NCI-H69 (cell line): ENCODE measurements around the gene OR10AG1.
A peak's percentile ranks its signal among the peaks of the same experiment; 100 is the strongest.

Experiments used
- DNase-seq: peaks from one replicate; lab custom pipeline; 2025; lab: John Stamatoyannopoulos, UW

The OR10AG1 gene, protein sequence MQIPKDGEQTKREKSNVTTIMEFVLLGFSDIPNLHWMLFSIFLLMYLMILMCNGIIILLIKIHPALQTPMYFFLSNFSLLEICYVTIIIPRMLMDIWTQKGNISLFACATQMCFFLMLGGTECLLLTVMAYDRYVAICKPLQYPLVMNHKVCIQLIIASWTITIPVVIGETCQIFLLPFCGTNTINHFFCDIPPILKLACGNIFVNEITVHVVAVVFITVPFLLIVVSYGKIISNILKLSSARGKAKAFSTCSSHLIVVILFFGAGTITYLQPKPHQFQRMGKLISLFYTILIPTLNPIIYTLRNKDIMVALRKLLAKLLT

GRCh38 chr11:55969845-55970244, at the start of gene OR10AG1:
TSS of gene OR10AG1 (minus strand) at chr11:55969945. CDS start at chr11:55969907, 38 bp downstream.
- no peak for DNase-seq

- no peak for DNase-seq
These were observed 44.1 kb upstream of the OR10AG1 start for GRCh38 chr11:56013805-56014204.

- no peak for DNase-seq
These were observed 41.0 kb upstream of the OR10AG1 start for GRCh38 chr11:56010716-56011115.

- DNase-seq, result no peak
These were observed 24.8 kb upstream of the OR10AG1 start, which contains the start of gene OR5F1 for GRCh38 chr11:55994525-55994924. TSS of gene OR5F1 (minus strand) at chr11:55994625. CDS start at chr11:55994625, 0 bp downstream.

GRCh38 chr11:55970935-55971334, 1.2 kb upstream of the OR10AG1 start:
- no peak for DNase-seq

GRCh38 chr11:55967914-55968313, 1.8 kb downstream of the OR10AG1 start:
- DNase-seq, result no peak

DNA sequence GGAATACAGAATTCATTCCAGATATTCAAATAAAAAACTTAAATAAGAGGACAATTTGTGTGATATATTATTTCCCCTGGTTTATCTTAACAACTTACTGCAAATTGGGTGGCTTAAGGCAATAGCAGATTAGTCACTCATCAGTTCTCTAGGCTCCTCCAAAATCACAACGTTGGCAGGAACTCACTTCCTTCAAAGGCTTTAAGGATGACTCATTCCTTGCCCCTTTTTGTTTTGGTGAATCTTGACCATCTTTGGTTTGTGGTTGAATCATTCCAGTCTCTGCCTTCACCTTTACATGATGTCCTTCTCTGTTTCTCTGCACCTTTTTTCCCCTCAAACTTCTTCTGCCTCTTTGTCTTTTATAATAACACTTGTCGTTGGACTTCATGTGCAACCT, 3.4 kb downstream of the OR10AG1 start:
- DNase-seq, result no peak

DNA sequence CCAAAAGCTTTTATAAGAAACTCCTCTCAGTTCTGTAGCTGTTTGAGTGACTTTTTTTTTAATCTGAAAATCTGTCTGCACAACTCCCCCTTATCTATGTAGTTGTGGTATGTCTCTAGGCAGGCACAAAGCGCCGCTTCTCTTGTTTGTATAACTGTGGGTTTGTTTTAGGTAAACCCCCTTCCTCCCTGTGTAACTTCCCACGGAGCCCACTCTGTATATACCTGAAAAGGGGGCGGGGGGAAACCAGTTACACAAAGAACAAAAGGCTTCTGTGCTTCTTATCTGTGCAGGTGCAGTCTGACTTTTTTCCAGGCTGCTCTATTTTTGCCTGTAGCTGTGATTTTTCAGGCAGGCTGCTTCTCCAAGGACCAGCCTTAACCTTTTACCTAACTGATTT, 13.2 kb downstream of the OR10AG1 start:
- DNase-seq, result no peak

DNA sequence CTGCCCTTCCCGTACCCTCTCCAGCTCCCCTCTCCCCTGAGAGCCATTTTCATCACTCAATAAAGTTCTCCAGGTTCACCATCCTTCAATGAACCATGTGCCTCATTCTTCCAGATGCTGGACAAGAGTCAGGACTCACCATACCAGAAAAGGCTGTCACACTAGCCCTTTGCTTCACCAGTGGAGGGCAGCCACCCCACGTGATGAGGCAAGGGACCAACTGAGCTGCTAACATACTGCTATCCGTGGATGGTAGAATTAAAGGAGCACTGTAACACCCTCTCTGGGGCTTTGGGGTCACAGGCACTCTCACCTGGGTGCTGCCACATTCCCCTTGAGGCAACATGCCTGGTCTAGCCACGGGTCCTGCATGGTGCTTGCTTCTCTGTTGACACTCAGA, 20.4 kb downstream of the OR10AG1 start:
- DNase-seq, result no peak

DNA sequence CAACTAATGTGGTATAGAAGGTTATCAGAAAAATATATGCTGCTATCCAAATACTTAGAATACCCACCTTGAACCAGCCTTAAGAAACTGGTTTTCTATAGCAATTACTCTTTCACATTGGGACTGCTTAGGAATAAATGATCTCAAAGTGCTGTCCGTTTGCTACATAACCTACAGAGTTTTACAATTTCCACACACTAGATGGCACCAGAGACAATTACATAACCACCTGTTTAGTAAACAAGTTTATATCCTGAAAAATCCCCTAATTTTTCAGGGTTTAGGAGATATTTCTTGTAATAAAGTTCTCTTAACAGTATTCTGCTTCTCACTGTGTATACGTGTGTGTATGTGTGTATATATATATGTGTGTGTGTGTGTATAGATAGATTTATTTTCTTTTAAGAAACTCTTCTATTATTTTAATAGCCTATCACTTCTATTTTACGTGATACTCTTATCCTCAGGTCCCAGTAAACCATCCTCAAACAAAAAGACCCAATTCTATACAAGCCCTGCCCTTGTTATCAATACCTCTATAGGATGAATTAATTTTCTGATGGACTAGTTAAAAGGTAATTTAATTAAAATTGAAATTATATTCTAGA, 26.9 kb downstream of the OR10AG1 start:
- peak; percentile 25 for DNase-seq

- no peak for DNase-seq
These were observed 33.4 kb downstream of the OR10AG1 start, which contains the start of gene OR5I1 for GRCh38 chr11:55936300-55936699. TSS of gene OR5I1 (minus strand) at chr11:55936400. CDS start at chr11:55936400, 0 bp downstream.

GRCh38 chr11:55920537-55920936, 49.2 kb downstream of the OR10AG1 start:
- no peak for DNase-seq
